Astrocyte (in vitro differentiated cells and primary cell): ENCODE data around the gene GBGT1. TPM values are rescaled to one million over a fixed set of nuclear protein-coding genes. Genes with fewer than 3 reads are reported as not detected.

Experiments
- DNase-seq: peaks from one replicate; pipeline ENCODE4 v3.0.0-alpha.2; 2010; ENCODE audit warnings: low read depth
- FAIRE-seq: peaks from 2 replicates; lab custom pipeline; 2011; peaks lifted over from hg19 to GRCh38; lab: Jason Lieb, UNC
- H2AFZ ChIP-seq: 2 replicates; pipeline ENCODE4 v1.6.0; 2012; ENCODE audit warnings: low read depth, low read length, inconsistent platforms
- H3K27ac ChIP-seq: 2 replicates; pipeline ENCODE4 v1.5.1; 2011; ENCODE audit warnings: low read depth, low read length, inconsistent platforms
- H3K27me3 ChIP-seq: 2 replicates; pipeline ENCODE4 v1.6.0; 2011; ENCODE audit warnings: low read length, inconsistent platforms; ENCODE audit not compliant: insufficient read depth
- H3K36me3 ChIP-seq: 2 replicates; pipeline ENCODE4 v1.5.1; 2011; ENCODE audit warnings: low read length, inconsistent platforms; ENCODE audit not compliant: insufficient read depth
- H3K4me1 ChIP-seq: 2 replicates; pipeline ENCODE4 v1.5.1; 2011; ENCODE audit warnings: low read length, inconsistent platforms; ENCODE audit not compliant: insufficient read depth
- H3K4me2 ChIP-seq: 2 replicates; pipeline ENCODE4 v1.6.0; 2012; ENCODE audit warnings: low read length, inconsistent platforms
- H3K4me3 ChIP-seq: 2 replicates; pipeline ENCODE4 v1.5.1; 2011; ENCODE audit warnings: low read depth, mild to moderate bottlenecking, low read length, inconsistent platforms; ENCODE audit not compliant: insufficient read depth
- H3K79me2 ChIP-seq: 2 replicates; pipeline ENCODE4 v1.6.0; 2012; ENCODE audit warnings: mild to moderate bottlenecking, low read length, inconsistent platforms; ENCODE audit not compliant: insufficient read depth
- H3K9ac ChIP-seq: 2 replicates; pipeline ENCODE4 v1.6.0; 2012; ENCODE audit warnings: mild to moderate bottlenecking, low read length, inconsistent platforms
- H3K9me3 ChIP-seq: 2 replicates; pipeline ENCODE4 v1.5.1; 2012; ENCODE audit warnings: low read depth, mild to moderate bottlenecking, low read length, inconsistent platforms; ENCODE audit not compliant: insufficient read depth
- H4K20me1 ChIP-seq: 2 replicates; pipeline ENCODE4 v1.6.0; 2012; ENCODE audit warnings: low read length, inconsistent platforms; ENCODE audit not compliant: insufficient read depth
- H3K27ac Mint-ChIP-seq: one replicate; pipeline ENCODE4 v1.8.0; 2021; ENCODE audit warnings: mild to moderate bottlenecking, mixed read lengths; ENCODE audit not compliant: unreplicated experiment
- H3K27me3 Mint-ChIP-seq: one replicate; pipeline ENCODE4 v1.8.0; 2021; ENCODE audit warnings: low read depth, mixed read lengths; ENCODE audit not compliant: unreplicated experiment
- H3K36me3 Mint-ChIP-seq: one replicate; pipeline ENCODE4 v1.8.0; 2021; ENCODE audit warnings: low read depth, mixed read lengths; ENCODE audit not compliant: unreplicated experiment
- H3K4me1 Mint-ChIP-seq: one replicate; pipeline ENCODE4 v1.8.0; 2021; ENCODE audit warnings: low read depth, mixed read lengths; ENCODE audit not compliant: unreplicated experiment
- H3K4me3 Mint-ChIP-seq: one replicate; pipeline ENCODE4 v1.8.0; 2021; ENCODE audit warnings: mild to moderate bottlenecking, moderate library complexity, mixed read lengths; ENCODE audit not compliant: unreplicated experiment
- H3K9me3 Mint-ChIP-seq: one replicate; pipeline ENCODE4 v1.8.0; 2021; ENCODE audit warnings: mild to moderate bottlenecking, mixed read lengths; ENCODE audit not compliant: unreplicated experiment
- EZH2 ChIP-seq: IDR thresholded peaks from 2 replicates; pipeline ENCODE4 v1.6.1; 2012; ENCODE audit warnings: mild to moderate bottlenecking, low read length, inconsistent platforms; ENCODE audit not compliant: insufficient read depth
- total RNA-seq: library from RNA; stranded (reverse); gene quantifications from 2 replicates; pipeline ENCODE4 v1.2.1, GENCODE V29; 2021
- TF ChIP-seq, protein P1 (sequence below): IDR thresholded peaks from 2 replicates; pipeline ENCODE4 v1.5.1; 2011; ENCODE audit warnings: low read depth, mild to moderate bottlenecking, inconsistent platforms, low read length, moderate library complexity; ENCODE audit not compliant: insufficient read depth

GBGT1 gene
- total RNA-seq, 1 donor from 2014 or later = 8.5 TPM

DNA sequence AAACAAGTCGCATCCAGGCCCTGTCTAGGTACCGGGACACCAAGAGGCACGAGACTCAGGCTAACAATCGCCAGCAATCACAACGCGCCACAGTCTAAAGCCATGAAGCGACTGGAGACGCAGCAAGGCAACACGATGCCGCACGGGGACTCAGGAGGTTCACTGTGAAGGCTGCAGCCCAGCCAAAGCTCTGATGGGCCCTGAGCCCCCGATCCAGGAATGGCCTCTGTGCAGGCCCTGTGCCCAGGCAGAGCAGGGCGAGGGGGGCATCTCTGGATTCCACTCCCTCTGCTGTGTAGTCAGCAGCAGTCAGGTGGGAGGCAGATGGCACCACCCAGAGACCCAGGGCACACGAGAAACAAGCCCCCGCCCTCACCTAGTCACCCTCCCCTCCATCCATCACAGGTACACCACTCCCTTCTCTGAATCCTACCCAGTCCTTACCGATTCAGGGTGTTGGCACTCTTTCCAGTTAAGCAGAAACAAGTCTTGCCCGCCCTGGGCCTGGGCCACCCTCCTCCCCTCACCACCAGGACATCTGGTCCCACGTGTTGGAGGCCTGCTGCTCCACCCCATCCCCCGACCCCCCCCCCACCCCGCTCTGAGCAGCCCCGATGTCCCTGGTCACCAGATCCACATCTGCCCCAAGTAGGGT is 43.7 kb downstream of the GBGT1 start:
- H3K27me3 Mint-ChIP-seq = no peaks in the 10 kb centered on the region
- Histone ChIP-seq H3K36me3 (no peaks in the 10 kb centered on the region), H4K20me1 (peaks cover 78% of the 10 kb centered on the region), H3K27ac (no peak overlapping the region), H3K79me2 (peaks cover 54% of the 10 kb centered on the region), H3K9ac (peak overlapping the region; percentile 76), H3K4me2 (peak overlapping the region; percentile 94), H2AFZ (no peak overlapping the region), H3K27me3 (no peaks in the 10 kb centered on the region), H3K4me3 (peak overlapping the region; percentile 65), H3K4me1 (peaks cover 50% of the 10 kb centered on the region), H3K9me3 (no peaks in the 10 kb centered on the region)
- H3K9me3 Mint-ChIP-seq = no peaks in the 10 kb centered on the region
- peaks cover 4% of the 10 kb centered on the region for H3K36me3 Mint-ChIP-seq
- FAIRE-seq (no peak), DNase-seq (no peak)
- peak overlapping the region; percentile 86 for H3K4me3 Mint-ChIP-seq
- no peak overlapping the region for H3K27ac Mint-ChIP-seq
- no peak for TF ChIP-seq EZH2
- TF ChIP-seq, protein P1, sequence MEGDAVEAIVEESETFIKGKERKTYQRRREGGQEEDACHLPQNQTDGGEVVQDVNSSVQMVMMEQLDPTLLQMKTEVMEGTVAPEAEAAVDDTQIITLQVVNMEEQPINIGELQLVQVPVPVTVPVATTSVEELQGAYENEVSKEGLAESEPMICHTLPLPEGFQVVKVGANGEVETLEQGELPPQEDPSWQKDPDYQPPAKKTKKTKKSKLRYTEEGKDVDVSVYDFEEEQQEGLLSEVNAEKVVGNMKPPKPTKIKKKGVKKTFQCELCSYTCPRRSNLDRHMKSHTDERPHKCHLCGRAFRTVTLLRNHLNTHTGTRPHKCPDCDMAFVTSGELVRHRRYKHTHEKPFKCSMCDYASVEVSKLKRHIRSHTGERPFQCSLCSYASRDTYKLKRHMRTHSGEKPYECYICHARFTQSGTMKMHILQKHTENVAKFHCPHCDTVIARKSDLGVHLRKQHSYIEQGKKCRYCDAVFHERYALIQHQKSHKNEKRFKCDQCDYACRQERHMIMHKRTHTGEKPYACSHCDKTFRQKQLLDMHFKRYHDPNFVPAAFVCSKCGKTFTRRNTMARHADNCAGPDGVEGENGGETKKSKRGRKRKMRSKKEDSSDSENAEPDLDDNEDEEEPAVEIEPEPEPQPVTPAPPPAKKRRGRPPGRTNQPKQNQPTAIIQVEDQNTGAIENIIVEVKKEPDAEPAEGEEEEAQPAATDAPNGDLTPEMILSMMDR = no peak
- peaks cover 31% of the 10 kb centered on the region for H3K4me1 Mint-ChIP-seq

- Histone ChIP-seq H3K36me3 (no peaks in the 10 kb centered on the region), H3K4me3 (peak overlapping the region; percentile 41), H3K27ac (no peak overlapping the region), H4K20me1 (peaks cover 76% of the 10 kb centered on the region), H3K9ac (peak overlapping the region; percentile 76), H3K4me1 (peaks cover 57% of the 10 kb centered on the region), H3K4me2 (peak overlapping the region; percentile 94), H3K27me3 (no peaks in the 10 kb centered on the region), H2AFZ (no peak overlapping the region), H3K9me3 (no peaks in the 10 kb centered on the region), H3K79me2 (peaks cover 56% of the 10 kb centered on the region)
- FAIRE-seq (no peak), DNase-seq (no peak)
- TF ChIP-seq, protein P1 = no peak
- TF ChIP-seq EZH2 = no peak
- Mint-ChIP-seq H3K9me3 (no peaks in the 10 kb centered on the region), H3K36me3 (peaks cover 4% of the 10 kb centered on the region), H3K4me1 (peaks cover 31% of the 10 kb centered on the region), H3K4me3 (peak overlapping the region; percentile 86), H3K27ac (no peak overlapping the region), H3K27me3 (no peaks in the 10 kb centered on the region)
Observed at GRCh38 chr9:133119103-133119845, 44.4 kb downstream of the GBGT1 start.
